ENCODE data around the gene OR2T29.
"Not testable (repeated sequence)": the region's sequence is repeated elsewhere in the genome, so short reads cannot be mapped to it uniquely, and the experiment has no call there.

DNA sequence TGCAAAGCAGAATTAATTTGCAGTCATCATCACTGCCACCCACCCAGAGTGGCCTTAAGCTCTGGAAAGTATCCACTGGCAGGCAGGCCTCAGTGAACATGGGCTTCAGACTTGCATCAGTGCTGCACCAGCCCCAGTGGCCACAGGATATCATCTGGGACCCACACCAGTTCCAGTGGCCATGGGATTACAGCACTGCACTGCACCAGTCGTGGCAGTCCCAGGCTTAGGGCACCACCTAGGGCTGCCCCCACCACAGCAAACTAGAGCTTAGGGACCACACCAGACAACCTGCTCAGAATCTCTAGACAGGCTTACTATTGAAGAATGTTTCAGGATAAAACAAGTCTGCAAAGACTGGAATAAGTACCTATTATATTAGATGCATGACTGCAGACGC is 15.2 kb downstream of the OR2T29 start:
- TF ChIP-seq POLR2A (IDR thresholded peaks at IDR 0.05; ENCODE audit: insufficient read depth in 1 of 2, low read depth in 2 of 2, low read length in 2 of 2); RAD51 (IDR thresholded peaks at IDR 0.05; ENCODE audit: borderline replicate concordance): not testable (repeated sequence)
